ENCODE data around the gene LEKR1.

DNA sequence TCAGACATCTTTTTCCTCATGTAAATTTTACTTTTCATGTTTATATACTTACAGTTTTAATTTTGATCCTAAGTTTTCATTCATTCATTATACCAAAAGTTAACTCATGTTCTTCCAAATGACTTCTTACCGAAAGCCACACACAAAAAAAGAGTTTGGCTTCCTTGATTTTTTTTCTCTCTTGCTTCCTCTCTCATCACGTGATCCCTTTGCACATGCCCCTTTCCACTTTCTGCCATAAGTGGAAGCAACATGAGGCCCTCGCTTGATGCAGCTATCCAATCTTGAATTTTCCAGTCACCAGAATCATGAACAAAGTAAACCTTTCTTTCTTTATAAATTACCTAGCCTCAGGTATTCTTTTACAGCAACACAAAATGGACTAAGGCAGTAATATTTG, 93.7 kb downstream of the LEKR1 start:
- TF ChIP-seq, protein P1, sequence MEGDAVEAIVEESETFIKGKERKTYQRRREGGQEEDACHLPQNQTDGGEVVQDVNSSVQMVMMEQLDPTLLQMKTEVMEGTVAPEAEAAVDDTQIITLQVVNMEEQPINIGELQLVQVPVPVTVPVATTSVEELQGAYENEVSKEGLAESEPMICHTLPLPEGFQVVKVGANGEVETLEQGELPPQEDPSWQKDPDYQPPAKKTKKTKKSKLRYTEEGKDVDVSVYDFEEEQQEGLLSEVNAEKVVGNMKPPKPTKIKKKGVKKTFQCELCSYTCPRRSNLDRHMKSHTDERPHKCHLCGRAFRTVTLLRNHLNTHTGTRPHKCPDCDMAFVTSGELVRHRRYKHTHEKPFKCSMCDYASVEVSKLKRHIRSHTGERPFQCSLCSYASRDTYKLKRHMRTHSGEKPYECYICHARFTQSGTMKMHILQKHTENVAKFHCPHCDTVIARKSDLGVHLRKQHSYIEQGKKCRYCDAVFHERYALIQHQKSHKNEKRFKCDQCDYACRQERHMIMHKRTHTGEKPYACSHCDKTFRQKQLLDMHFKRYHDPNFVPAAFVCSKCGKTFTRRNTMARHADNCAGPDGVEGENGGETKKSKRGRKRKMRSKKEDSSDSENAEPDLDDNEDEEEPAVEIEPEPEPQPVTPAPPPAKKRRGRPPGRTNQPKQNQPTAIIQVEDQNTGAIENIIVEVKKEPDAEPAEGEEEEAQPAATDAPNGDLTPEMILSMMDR (IDR thresholded peaks at IDR 0.05), result no peak
- no peak for TF ChIP-seq POLR2A (IDR thresholded peaks at IDR 0.05)

All from tibial nerve (tissue), 3 donors.